HG02840 (cell line): Measurements from ENCODE around the gene RAMP3.
"Not testable (repeated sequence)": the region's sequence is repeated elsewhere in the genome, so short reads cannot be mapped to it uniquely, and the experiment has no call there.

Experiments
- ATAC-seq: cut with Tn5 transposase; IDR thresholded peaks from one replicate; pipeline ENCODE4 v1.9.1; 2021; ENCODE audit warnings: mild to moderate bottlenecking, moderate library complexity, moderate number of reproducible peaks; ENCODE audit not compliant: unreplicated experiment, low FRiP score

The RAMP3 gene

GRCh38 chr7:45131891-45132290 lies 25.7 kb upstream of the RAMP3 start:
- ATAC-seq, result no peak

DNA sequence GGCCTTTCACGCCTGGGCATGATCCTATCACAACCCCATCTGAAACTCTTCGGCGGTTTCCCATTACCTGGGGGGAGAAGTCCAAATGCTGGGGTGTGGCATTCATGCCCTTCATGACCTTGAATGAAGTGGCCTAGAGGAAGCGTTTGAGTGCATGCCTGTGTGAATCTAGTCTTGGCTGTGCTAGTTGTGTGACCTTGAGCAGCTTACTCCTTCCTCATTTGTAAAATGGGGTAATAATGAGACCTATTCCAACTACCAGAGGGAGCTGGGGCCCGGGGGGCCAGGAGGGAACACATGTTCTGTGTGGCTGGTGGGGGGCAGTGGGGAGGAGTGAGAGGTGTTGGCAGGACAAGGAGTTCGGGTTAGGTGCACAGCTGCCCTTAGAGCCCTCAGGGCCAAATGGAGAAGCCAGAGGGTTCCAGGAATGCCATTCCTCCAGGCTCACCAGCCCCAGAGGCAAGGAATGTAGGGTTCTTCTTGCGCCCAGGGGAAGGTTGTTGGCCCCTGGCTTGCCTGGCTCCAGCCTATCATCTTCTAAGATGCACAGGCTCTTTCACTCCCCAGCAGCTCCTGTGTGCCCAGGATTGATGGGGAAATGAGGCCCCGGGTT lies 24.8 kb upstream of the RAMP3 start:
- ATAC-seq, result no peak

- no peak for ATAC-seq
Observed at GRCh38 chr7:45133352-45133751, 24.2 kb upstream of the RAMP3 start.

GRCh38 chr7:45133877-45134276 lies 23.7 kb upstream of the RAMP3 start:
- ATAC-seq, result no peak

DNA sequence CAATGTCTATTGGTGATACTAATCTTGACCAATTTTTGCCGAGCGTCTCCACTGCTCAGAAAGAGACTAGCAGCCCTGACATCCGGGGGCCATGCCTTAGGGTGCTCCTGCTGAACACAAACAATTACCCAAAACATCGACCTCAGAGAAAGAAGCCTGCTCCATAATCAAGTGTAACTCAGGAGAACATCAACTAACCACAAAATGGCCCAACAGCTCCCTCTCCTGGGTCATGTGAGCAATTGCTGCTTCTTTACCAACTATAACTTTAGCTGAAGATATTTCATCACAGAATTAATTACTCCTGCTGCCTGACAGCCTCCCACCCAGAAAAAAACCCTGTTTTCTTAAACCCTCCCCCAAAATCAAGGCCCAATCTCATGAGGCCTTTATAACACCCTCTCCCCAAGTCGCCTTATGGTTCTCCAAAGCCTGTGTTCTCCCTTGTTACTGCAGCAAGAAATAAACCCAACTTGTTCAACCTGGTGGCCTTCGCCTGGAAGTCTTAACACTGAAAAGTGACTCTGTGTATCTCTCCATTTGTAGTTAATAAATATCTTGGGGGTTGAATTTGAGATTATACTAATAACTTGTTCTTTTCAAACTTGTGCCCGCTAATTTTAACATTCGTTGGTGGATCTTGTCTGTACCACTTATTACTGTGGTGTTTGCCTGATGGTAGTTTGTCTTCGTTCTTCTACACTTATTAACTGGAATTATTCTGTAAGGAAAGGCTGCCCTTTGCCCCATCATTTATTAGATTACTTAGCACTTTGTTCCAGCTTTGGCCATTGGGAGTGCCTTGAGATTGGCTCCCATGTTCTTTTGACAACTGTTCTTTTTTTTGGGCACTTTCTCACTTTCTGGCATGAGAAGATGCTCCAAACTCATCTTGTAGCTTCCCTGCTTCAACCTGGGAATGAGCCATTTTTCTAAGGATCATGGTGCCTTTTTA lies 21.2 kb upstream of the RAMP3 start:
- ATAC-seq, result no peak

GRCh38 chr7:45138433-45139267 lies 18.9 kb upstream of the RAMP3 start:
- no peak for ATAC-seq

DNA sequence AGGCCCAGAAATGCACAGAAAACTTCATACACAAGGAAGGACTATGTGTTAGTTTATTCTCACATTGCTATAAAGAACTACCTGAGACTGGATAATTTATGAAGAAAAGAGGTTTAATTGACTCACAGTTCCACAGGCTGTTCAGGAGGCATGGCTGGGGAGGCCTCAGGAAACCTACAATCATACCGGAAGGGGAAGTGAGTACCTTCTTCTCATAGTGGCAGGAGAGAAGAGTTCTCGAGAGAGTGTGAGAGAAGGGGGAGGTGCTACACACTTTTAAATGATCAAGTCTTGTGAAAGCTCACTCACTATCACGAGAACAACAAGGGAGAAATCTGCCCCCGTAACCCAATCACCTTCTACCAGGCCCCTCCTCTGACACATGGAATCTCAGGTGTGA lies 16.8 kb upstream of the RAMP3 start:
- no peak for ATAC-seq

GRCh38 chr7:45143616-45144015 lies 14.0 kb upstream of the RAMP3 start:
- ATAC-seq, result no peak

DNA sequence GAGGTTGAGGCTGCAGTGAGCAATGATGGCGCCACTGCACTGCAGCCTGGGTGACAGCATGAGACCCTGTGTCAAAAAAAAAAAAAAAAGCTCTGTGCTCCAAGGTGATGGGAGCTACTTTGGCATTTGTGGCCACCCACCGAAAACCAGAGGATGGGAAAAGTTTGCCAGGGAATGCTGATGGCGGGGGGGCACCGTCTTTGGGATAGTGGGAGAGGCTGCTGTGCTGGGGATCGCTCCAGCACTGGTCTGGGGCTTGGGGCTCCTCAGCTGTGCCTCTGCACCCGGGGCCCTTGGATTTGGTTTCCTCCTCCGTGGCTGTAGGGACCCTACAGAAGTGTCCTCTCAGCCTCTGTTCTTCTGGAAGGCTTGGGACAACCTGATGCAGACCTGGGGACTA lies 11.7 kb upstream of the RAMP3 start:
- no peak for ATAC-seq

DNA sequence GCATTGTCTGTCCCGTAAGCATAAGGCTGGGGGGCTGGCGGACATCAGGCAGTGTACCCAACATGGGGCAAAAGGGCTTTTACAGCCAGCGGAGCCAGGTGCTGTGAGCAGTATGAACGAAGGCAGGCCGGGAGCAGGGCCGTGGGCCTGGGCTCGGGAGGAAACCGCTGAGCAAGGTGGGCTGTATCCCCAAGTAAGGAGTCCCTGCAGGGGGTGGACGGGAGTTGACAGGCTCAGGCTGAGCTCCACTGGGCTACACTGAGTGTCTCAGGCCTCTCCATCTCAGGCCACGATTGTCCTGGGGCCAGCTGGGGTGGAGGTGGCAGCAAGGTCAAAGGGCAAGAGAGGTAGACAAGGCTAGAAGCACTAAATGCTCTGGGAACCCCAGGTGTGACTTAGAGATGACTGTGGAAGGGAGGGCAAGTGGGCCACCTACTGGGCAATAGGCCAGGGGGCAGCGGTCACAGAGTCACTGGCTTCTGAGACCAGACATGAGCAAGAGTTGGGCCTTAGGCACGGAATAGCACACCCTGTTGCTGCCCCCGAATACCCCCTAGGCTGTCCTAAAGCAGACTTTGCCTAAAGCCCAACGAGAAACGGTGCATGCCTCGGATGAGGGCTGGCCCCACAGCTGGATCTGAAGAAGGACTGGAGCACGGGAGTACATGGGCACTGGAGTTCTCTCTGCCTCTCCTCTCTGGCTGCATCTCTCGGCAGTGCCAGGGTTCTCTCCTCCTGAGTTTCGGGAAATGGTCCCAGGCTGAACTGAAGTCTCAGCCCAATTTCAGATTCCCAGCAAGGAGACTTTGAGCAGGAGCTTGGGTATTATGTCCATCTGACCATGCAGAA lies 10.8 kb upstream of the RAMP3 start:
- no peak for ATAC-seq

GRCh38 chr7:45147858-45148652 lies 9.5 kb upstream of the RAMP3 start:
- no peak for ATAC-seq

- ATAC-seq, result no peak
Observed at GRCh38 chr7:45148653-45148973, 9.0 kb upstream of the RAMP3 start.

- no peak for ATAC-seq
Observed at GRCh38 chr7:45149606-45150005, 8.0 kb upstream of the RAMP3 start.

GRCh38 chr7:45150199-45150598 lies 7.4 kb upstream of the RAMP3 start:
- no peak for ATAC-seq

DNA sequence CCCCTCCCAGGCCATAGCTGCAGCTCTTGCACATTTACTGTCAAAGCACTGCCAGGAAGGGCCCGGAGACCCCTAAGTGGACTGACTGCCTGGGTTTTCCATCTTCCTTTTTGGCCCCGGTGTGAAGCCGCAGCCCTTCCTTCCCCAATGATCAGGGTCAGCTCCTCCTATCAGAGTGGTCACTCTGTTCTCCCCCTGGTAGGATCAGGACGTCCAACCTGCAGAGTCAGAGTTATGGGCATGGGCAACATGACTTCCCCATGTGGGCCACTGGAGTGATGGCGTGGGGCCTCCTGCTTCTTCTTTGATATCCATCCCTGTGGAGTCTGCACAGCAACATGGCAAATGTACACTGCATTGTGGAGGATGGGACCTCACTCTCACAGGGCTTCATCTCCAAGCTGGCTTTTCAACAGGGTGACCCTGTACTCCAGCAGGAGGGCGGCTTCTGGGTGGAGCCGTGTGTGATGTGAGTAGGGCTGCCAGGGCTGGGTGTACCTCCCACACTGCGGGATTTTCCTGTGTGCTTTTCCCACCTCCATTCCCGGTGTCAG lies 6.4 kb upstream of the RAMP3 start:
- no peak for ATAC-seq

DNA sequence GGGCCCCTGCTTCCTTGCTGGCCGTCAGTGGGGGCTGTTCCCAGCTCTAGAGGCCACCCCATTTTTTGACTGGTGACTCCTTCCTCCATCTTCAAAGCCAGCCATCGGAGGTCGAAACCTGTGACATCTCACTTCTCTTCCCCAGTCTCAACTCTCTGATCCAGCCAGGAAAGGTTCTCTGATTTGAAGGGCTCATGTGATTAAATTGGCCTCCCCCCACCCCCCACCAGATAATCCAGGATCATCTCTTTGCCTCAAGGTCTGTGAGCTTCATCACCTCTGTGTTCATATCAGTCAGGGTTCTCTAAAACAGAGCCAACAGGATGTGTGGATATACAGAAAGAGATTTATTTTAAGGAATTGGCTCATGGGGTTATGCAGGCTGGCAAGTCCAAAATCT lies 5.6 kb upstream of the RAMP3 start:
- no peak for ATAC-seq

DNA sequence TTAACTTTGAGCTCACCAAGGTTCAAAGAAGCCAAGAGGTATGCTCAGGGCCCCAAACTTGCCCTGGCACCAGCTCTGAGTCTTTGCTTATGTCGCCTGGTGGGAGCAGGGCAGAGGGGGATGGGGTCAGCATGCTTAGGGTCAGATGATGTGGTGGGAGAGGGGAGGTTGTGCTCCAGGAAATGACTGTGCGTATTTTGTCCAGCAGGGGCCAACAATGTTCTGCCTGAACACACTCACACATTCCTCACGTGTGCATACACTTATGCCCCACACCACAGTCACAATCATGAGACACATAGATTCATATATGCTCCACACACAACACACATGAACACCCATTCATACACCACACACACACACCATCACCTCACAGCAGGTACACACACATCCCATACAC lies 4.4 kb upstream of the RAMP3 start:
- no peak for ATAC-seq

DNA sequence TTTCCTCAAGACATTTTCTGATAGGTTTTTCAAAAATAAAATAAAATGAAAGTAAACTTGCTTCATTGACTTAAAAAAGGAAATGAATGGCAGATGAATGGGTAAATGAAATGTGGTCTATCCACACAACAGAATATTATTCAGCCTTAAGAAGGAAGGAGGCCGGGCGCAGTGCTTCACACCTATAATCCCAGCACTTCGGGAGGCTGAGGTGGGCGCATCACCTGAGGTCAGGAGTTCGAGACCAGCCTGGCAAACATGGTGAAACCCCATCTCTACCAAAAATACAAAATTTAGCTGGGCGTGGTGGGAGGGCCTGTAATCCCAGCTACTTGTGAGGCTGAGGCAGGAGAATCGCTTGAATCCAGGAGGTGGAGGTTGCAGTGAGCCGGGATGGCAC lies 3.7 kb upstream of the RAMP3 start:
- not testable (repeated sequence) for ATAC-seq

DNA sequence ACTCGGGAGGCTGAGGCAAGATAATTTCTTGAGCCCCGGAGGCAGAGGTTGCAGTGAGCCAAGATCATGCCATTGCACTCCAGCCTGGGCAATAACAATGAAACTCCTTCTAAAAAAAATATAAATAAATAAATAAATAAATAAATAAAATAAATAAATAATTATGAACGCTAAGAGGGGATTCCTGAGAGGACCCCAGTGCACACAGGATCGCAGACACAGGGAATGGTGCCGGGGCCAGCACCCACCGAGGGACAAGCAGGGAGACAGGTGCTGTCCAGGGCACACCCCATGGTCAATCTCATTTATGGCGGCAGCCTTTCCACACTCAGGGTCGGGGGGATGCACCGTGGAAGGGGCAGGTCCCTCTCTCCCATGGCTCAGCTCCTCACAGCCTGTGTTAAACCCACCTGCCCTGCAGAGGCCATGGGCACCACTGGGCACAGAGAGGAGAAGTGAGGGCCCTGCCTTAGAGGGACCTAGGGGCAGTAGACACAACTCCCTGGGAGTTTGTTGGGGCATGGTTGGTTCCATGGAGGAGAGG lies 2.2 kb upstream of the RAMP3 start:
- ATAC-seq, result no peak
